ENCODE results near the gene THEM5.
"Not testable (repeated sequence)": the region's sequence is repeated elsewhere in the genome, so short reads cannot be mapped to it uniquely, and the experiment has no call there.

THEM5 gene

GRCh38 chr1:151853411-151853943, at the start of gene THEM5:
TSS of gene THEM5 (minus strand) at chr1:151853712. CDS start at chr1:151853565, 147 bp downstream.
- DNase-seq, result no peak

GRCh38 chr1:151902858-151903257, 49.3 kb upstream of the THEM5 start:
- no peak for DNase-seq

GRCh38 chr1:151900804-151901203, 47.3 kb upstream of the THEM5 start:
- not testable (repeated sequence) for DNase-seq

GRCh38 chr1:151898519-151898991, 45.0 kb upstream of the THEM5 start:
- peak; percentile 82 for DNase-seq

GRCh38 chr1:151897991-151898431, 44.5 kb upstream of the THEM5 start:
- DNase-seq, result peak; percentile 46

GRCh38 chr1:151893176-151893924, 39.8 kb upstream of the THEM5 start:
- no peak for DNase-seq

GRCh38 chr1:151892190-151892589, 38.7 kb upstream of the THEM5 start:
- no peak for DNase-seq

GRCh38 chr1:151891512-151891911, 38.0 kb upstream of the THEM5 start:
- peak; percentile 26 for DNase-seq

- DNase-seq, result no peak
Observed at GRCh38 chr1:151888972-151889570, 35.6 kb upstream of the THEM5 start.

- DNase-seq, result no peak
Observed at GRCh38 chr1:151887028-151887427, 33.5 kb upstream of the THEM5 start.

GRCh38 chr1:151885479-151885878, 32.0 kb upstream of the THEM5 start:
- no peak for DNase-seq

GRCh38 chr1:151884879-151885278, 31.4 kb upstream of the THEM5 start:
- DNase-seq, result not testable (repeated sequence)

- DNase-seq, result not testable (repeated sequence)
Observed at GRCh38 chr1:151884445-151884844, 30.9 kb upstream of the THEM5 start.

- DNase-seq, result not testable (repeated sequence)
Observed at GRCh38 chr1:151883898-151884297, 30.4 kb upstream of the THEM5 start.

GRCh38 chr1:151882918-151883317, 29.4 kb upstream of the THEM5 start:
- not testable (repeated sequence) for DNase-seq

GRCh38 chr1:151882466-151882865, 29.0 kb upstream of the THEM5 start:
- no peak for DNase-seq

- no peak for DNase-seq
Observed at GRCh38 chr1:151881479-151881878, 28.0 kb upstream of the THEM5 start.

- DNase-seq, result no peak
Observed at GRCh38 chr1:151875419-151876097, 22.0 kb upstream of the THEM5 start.

- not testable (repeated sequence) for DNase-seq
Observed at GRCh38 chr1:151872776-151873175, 19.3 kb upstream of the THEM5 start.

- DNase-seq, result no peak
Observed at GRCh38 chr1:151871284-151872030, 17.9 kb upstream of the THEM5 start.

GRCh38 chr1:151868486-151868885, 15.0 kb upstream of the THEM5 start:
- DNase-seq, result no peak

GRCh38 chr1:151867765-151868411, 14.4 kb upstream of the THEM5 start:
- DNase-seq, result no peak
